Activated T-helper 2 cell treated with anti-CD3 and anti-CD28 coated beads, Interferon-gamma antibody, Interleukin-2, Interleukin-4, amounts not matched to agents 10 μg/mL and 5 μg/mL and 100 μg/mL, durations not matched to agents 14 hours and 24 hours and 36 hours (primary cell): Measurements from ENCODE around the gene KCNN4. TPM values are rescaled to one million over a fixed set of nuclear protein-coding genes. Genes with fewer than 3 reads are reported as not detected.
"Not testable (repeated sequence)": the region's sequence is repeated elsewhere in the genome, so short reads cannot be mapped to it uniquely, and the experiment has no call there.

ENCODE experiments used
- DNase-seq: peaks from one replicate; pipeline ENCODE4 v3.0.0; 2021; ENCODE audit warnings: low spot score
- H3K27ac Mint-ChIP-seq: one replicate; pipeline ENCODE4 v1.8.0; 2021; ENCODE audit warnings: mixed read lengths
- H3K27me3 Mint-ChIP-seq: one replicate; pipeline ENCODE4 v1.8.0; 2021; ENCODE audit warnings: low read depth, mixed read lengths
- H3K36me3 Mint-ChIP-seq: one replicate; pipeline ENCODE4 v1.8.0; 2021; ENCODE audit warnings: low read depth, mixed read lengths
- H3K4me1 Mint-ChIP-seq: one replicate; pipeline ENCODE4 v1.8.0; 2021; ENCODE audit warnings: low read depth, mixed read lengths
- H3K4me3 Mint-ChIP-seq: one replicate; pipeline ENCODE4 v1.8.0; 2021; ENCODE audit warnings: low read depth, mild to moderate bottlenecking, moderate library complexity, mixed read lengths
- H3K9me3 Mint-ChIP-seq: one replicate; pipeline ENCODE4 v1.8.0; 2021; ENCODE audit warnings: mixed read lengths
- intact Hi-C: fragments of 100-400 bp; cut with micrococcal nuclease; formaldehyde crosslinking; loops from one replicate; pipeline ENCODE4 v1.15.1; 2023
- total RNA-seq: library from RNA; stranded (reverse); gene quantifications from 2 replicates; pipeline ENCODE4 v1.2.3, GENCODE V29; 2022

The KCNN4 gene
- total RNA-seq, 1 donor from 2014 or later, result 98.7 TPM

GRCh38 chr19:43778651-43779050 lies 2.1 kb downstream of the KCNN4 start:
- H3K27ac Mint-ChIP-seq, result peak overlapping the region; percentile 94
- H3K27me3 Mint-ChIP-seq, result no peaks in the 10 kb centered on the region
- peaks cover 51% of the 10 kb centered on the region for H3K36me3 Mint-ChIP-seq
- intact Hi-C loops, result no loop called here
- peaks cover 61% of the 10 kb centered on the region for H3K4me1 Mint-ChIP-seq
- DNase-seq, result no peak
- H3K9me3 Mint-ChIP-seq, result no peaks in the 10 kb centered on the region
- peak overlapping the region; percentile 82 for H3K4me3 Mint-ChIP-seq

- Mint-ChIP-seq H3K27ac (peak overlapping the region; percentile 83), H3K4me3 (peak overlapping the region; percentile 82), H3K9me3 (no peaks in the 10 kb centered on the region), H3K27me3 (no peaks in the 10 kb centered on the region), H3K4me1 (peaks cover 53% of the 10 kb centered on the region), H3K36me3 (peaks cover 65% of the 10 kb centered on the region)
- DNase-seq, result no peak
- intact Hi-C loops, result no loop called here
Observed at GRCh38 chr19:43777163-43777695, 3.5 kb downstream of the KCNN4 start.

DNA sequence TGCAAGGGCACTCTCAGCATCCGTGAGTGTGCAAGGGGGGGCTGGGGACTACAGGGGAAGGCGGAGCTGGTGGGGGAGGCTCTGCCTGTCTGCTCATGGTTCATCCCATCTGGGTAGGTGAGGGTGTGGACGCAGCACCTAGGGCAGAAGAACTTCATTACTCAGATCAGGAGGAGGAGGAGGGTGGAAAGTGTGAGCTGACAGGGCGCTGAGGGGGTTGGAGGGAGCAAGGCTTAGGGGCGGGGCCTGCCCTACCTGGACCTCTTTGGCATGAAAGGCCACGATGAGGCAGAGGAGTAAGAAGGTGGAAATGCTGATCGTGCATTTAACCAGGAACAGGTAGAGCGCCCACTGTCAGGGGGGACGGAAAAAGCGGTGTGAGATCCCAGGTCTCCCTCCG lies 4.5 kb downstream of the KCNN4 start:
- peaks cover 44% of the 10 kb centered on the region for H3K4me1 Mint-ChIP-seq

GRCh38 chr19:43775299-43775890 lies 5.4 kb downstream of the KCNN4 start:
- no peaks in the 10 kb centered on the region for H3K27me3 Mint-ChIP-seq
- peaks cover 80% of the 10 kb centered on the region for H3K36me3 Mint-ChIP-seq
- H3K4me1 Mint-ChIP-seq, result peaks cover 41% of the 10 kb centered on the region
- DNase-seq, result no peak
- intact Hi-C loops, result no loop called here
- peak overlapping the region; percentile 8 for H3K4me3 Mint-ChIP-seq
- H3K9me3 Mint-ChIP-seq, result no peaks in the 10 kb centered on the region
- H3K27ac Mint-ChIP-seq, result peak overlapping the region; percentile 83

More for the DNA sequence above, 4.5 kb downstream of the KCNN4 start:
- Mint-ChIP-seq H3K27ac (peak overlapping the region; percentile 83), H3K9me3 (no peaks in the 10 kb centered on the region), H3K27me3 (no peaks in the 10 kb centered on the region), H3K36me3 (peaks cover 71% of the 10 kb centered on the region), H3K4me3 (peak overlapping the region; percentile 59)
- DNase-seq, result no peak
- intact Hi-C loops, result no loop called here

DNA sequence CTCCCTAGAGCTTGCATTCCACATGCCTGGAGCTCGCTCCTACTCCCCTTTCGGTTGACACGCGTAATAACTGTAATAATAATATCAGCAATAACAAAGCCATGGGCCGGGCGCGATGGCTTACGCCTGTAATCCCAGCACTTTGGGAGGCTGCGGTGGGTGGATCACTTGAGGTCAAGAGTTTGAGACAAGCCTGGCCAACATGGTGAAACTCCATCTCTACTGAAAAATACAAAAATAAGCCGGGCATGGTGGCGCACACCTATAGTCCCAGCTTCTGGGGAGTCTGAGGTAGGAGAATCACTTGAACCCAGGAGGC lies 5.9 kb downstream of the KCNN4 start:
- peaks cover 85% of the 10 kb centered on the region for H3K36me3 Mint-ChIP-seq
- H3K27ac Mint-ChIP-seq, H3K4me3 Mint-ChIP-seq, H3K9me3 Mint-ChIP-seq, H3K27me3 Mint-ChIP-seq, intact Hi-C loops, DNase-seq: not testable (repeated sequence)
- H3K4me1 Mint-ChIP-seq, result peaks cover 41% of the 10 kb centered on the region

- H3K9me3 Mint-ChIP-seq, result no peaks in the 10 kb centered on the region
- intact Hi-C loops, result no loop called here
- H3K27me3 Mint-ChIP-seq, result no peaks in the 10 kb centered on the region
- peaks cover 36% of the 10 kb centered on the region for H3K4me1 Mint-ChIP-seq
- peaks cover 86% of the 10 kb centered on the region for H3K36me3 Mint-ChIP-seq
- no peak for DNase-seq
- no peak overlapping the region for H3K27ac Mint-ChIP-seq
- no peak overlapping the region for H3K4me3 Mint-ChIP-seq
Observed at GRCh38 chr19:43774103-43774939, 6.5 kb downstream of the KCNN4 start.

DNA sequence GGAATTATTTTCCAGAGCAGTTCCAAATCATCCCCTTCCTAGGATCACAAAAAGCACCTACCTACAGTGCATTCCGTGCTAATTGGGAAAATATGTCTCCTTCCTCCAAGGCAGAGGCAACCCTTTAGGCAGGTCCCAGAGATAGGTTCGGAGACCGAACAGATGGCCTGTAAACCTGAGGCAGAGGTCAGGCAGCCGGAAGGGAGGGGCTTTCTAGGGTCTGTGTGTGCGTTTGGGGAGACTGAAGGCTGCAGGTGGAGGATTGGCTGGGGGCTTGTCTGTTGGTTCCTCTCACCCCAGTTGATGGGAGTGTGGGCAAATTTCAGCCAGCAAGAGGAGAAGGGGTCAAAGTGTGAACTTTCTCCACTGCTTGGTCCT lies 7.1 kb downstream of the KCNN4 start:
- Mint-ChIP-seq H3K9me3 (no peaks in the 10 kb centered on the region), H3K27ac (no peak overlapping the region), H3K27me3 (no peaks in the 10 kb centered on the region), H3K36me3 (peaks cover 87% of the 10 kb centered on the region), H3K4me1 (peaks cover 32% of the 10 kb centered on the region), H3K4me3 (no peak overlapping the region)
- no peak for DNase-seq
- intact Hi-C loops, result no loop called here

- intact Hi-C loops, result no loop called here
- H3K36me3 Mint-ChIP-seq, result peaks cover 90% of the 10 kb centered on the region
- no peak overlapping the region for H3K4me3 Mint-ChIP-seq
- H3K27me3 Mint-ChIP-seq, result no peaks in the 10 kb centered on the region
- H3K4me1 Mint-ChIP-seq, result peaks cover 37% of the 10 kb centered on the region
- DNase-seq, result no peak
- H3K27ac Mint-ChIP-seq, result no peak overlapping the region
- H3K9me3 Mint-ChIP-seq, result no peaks in the 10 kb centered on the region
Observed at GRCh38 chr19:43769256-43769655, 11.5 kb downstream of the KCNN4 start.

DNA sequence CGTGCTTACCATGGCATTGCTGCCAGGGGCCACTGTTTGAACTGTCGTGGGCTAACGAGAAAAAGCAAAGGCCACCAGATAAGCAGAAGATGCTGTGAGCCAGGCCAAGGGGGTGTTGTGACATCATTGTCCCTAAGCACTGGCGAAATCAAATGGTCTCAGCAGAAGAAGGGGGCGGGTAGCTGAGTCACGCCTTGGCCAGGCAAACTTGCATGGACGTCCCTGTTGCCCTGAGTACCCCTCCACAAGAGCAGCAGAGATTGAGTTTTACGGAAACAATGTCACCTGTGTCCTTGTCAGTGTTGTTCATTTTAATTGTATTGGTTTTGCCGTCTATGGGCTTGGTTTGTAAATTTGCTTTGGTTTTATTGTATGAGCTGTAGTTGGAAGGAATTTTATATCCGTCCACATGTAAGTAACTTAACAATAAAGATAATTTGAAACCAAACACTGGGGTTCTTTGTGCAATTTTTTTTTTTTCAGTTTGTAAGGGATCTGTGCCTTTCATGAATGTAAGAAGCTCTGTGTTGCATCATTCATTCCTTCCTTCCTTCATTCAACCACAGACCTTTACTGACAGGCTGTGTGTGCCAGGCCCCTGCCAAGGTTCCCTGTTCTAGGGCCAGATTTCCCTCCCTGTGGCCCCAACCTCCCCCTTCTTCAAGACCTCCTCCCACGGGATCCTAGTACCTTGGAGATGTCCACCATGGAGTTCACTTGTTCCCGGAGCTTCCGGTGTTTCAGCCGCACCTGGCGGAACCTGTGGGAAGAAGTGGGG lies 12.3 kb downstream of the KCNN4 start:
- Mint-ChIP-seq H3K27me3 (no peaks in the 10 kb centered on the region), H3K36me3 (peaks cover 90% of the 10 kb centered on the region), H3K27ac (no peak overlapping the region), H3K9me3 (no peaks in the 10 kb centered on the region), H3K4me3 (no peak overlapping the region), H3K4me1 (peaks cover 42% of the 10 kb centered on the region)
- intact Hi-C loops, result no loop called here
- no peak for DNase-seq

GRCh38 chr19:43767818-43768217 lies 13.0 kb downstream of the KCNN4 start:
- no peak overlapping the region for H3K4me3 Mint-ChIP-seq
- peaks cover 48% of the 10 kb centered on the region for H3K4me1 Mint-ChIP-seq
- intact Hi-C loops, result no loop called here
- DNase-seq, result no peak
- no peaks in the 10 kb centered on the region for H3K27me3 Mint-ChIP-seq
- H3K27ac Mint-ChIP-seq, result peak overlapping the region; percentile 74
- H3K36me3 Mint-ChIP-seq, result peaks cover 90% of the 10 kb centered on the region
- H3K9me3 Mint-ChIP-seq, result no peaks in the 10 kb centered on the region

- no peak for DNase-seq
- H3K27ac Mint-ChIP-seq, result peak overlapping the region; percentile 74
- intact Hi-C loops, result no loop called here
- no peaks in the 10 kb centered on the region for H3K9me3 Mint-ChIP-seq
- no peaks in the 10 kb centered on the region for H3K27me3 Mint-ChIP-seq
- H3K4me3 Mint-ChIP-seq, result no peak overlapping the region
- peaks cover 90% of the 10 kb centered on the region for H3K36me3 Mint-ChIP-seq
- peaks cover 53% of the 10 kb centered on the region for H3K4me1 Mint-ChIP-seq
Observed at GRCh38 chr19:43767316-43767715, 13.5 kb downstream of the KCNN4 start.

- peak overlapping the region; percentile 74 for H3K27ac Mint-ChIP-seq
- H3K4me1 Mint-ChIP-seq, result peaks cover 57% of the 10 kb centered on the region
- no peak for DNase-seq
- H3K9me3 Mint-ChIP-seq, result no peaks in the 10 kb centered on the region
- intact Hi-C loops, result no loop called here
- no peaks in the 10 kb centered on the region for H3K27me3 Mint-ChIP-seq
- peaks cover 89% of the 10 kb centered on the region for H3K36me3 Mint-ChIP-seq
- H3K4me3 Mint-ChIP-seq, result peak overlapping the region; percentile 59
Observed at GRCh38 chr19:43766755-43767043, 14.1 kb downstream of the KCNN4 start.
